ENCODE measurements around the gene UNK.

UNK gene

DNA sequence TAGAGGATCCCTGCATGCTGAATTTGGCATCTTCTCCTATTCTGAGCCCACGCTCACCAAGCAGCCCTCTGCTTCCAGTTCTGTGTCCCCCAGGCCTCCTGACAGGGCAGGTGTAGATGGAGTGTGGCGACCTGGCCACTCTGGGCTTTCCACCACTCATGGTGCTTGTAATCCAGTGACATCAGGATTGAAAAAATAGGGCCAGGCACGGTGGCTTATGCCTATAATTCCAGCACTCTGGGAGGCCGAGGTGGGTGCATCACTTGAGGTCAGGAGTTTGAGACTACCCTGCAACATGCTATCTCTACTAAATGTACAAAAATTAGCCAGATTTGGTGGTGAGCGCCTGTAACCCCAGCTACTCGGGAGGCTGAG lies 29.4 kb downstream of the UNK start:
- no peak for TF ChIP-seq CTCF (IDR thresholded peaks at IDR 0.05; ENCODE audit: insufficient read depth, missing control alignments)
- FAIRE-seq = no peak
- no peak for DNase-seq (ENCODE audit: insufficient read length, low spot score)

- TF ChIP-seq CTCF (IDR thresholded peaks at IDR 0.05; ENCODE audit: insufficient read depth, missing control alignments) = no peak
- FAIRE-seq (no peak), DNase-seq (ENCODE audit: insufficient read length, low spot score) (no peak)
Measured at GRCh38 chr17:75814900-75815373, 30.3 kb downstream of the UNK start.

DNA sequence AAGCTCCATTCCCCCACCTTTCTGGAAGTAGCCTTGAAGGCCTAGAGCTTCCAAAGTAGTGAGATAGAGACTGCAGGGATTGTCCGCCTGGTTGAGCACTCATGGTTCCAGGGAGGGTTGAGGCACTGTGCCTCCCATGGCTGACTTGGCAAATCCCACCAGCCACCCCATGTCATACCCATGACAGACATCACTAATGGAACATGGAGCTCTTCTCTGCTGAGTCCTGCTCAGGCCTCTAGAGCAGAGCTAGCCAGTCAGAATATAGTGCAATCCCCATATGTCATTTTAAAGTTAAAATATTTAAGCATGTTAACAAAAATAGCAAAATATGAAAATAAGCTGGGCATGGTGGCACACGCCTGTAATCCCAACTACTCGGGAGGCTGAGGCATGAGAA lies 30.8 kb downstream of the UNK start:
- FAIRE-seq = no peak
- no peak for DNase-seq (ENCODE audit: insufficient read length, low spot score)
- no peak for TF ChIP-seq CTCF (IDR thresholded peaks at IDR 0.05; ENCODE audit: insufficient read depth, missing control alignments)

DNA sequence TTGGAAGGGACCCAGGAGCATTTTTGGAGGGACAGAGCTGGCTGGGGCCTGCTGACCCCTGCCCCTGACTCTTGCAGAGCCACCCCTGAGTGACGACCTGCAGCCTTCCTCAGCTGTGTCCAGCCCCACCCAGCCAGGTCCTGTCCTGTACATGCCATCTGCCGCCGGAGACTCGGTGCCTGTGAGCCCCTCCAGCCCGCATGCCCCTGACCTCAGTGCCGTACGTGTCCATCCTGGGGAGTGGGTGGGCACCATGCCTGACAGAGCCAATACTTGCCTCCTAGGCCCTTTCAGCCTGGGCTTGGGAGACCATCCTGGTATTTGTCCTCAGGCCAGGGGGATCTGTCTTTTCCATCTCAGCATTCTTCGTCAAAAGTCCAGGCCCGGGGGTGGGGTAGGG lies 32.1 kb downstream of the UNK start:
- no peak for FAIRE-seq
- no peak for TF ChIP-seq CTCF (IDR thresholded peaks at IDR 0.05; ENCODE audit: insufficient read depth, missing control alignments)
- DNase-seq (ENCODE audit: insufficient read length, low spot score) = no peak

DNA sequence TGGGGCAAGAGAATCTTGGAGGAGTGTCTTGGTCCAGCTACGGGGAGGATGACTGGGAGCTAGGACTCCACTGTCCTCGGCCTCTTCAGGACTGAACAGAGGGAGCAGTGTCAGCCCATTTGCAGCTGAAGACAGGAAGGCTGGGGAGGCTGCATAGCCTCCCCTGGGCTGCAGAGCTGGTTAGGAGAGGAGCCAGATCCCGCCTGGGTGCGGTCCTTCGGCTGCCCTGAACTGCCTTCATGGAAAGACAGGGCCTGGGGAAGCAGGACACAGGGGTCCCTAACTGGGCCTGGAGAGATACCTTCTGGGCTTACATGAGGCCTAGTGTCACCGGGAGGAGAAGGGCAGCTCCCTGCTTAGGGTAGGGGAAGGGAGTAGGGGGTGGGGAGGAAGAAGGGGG lies 33.0 kb downstream of the UNK start:
- DNase-seq (ENCODE audit: insufficient read length, low spot score) (no peak), FAIRE-seq (no peak)
- TF ChIP-seq CTCF (IDR thresholded peaks at IDR 0.05; ENCODE audit: insufficient read depth, missing control alignments) = no peak

GRCh38 chr17:75818326-75818885 lies 33.8 kb downstream of the UNK start:
- DNase-seq (ENCODE audit: insufficient read length, low spot score) (peak; percentile 13), FAIRE-seq (no peak)
- no peak for TF ChIP-seq CTCF (IDR thresholded peaks at IDR 0.05; ENCODE audit: insufficient read depth, missing control alignments)

GRCh38 chr17:75819116-75819515 lies 34.5 kb downstream of the UNK start:
- TF ChIP-seq CTCF (IDR thresholded peaks at IDR 0.05; ENCODE audit: insufficient read depth, missing control alignments) = no peak
- DNase-seq (ENCODE audit: insufficient read length, low spot score) = peak; percentile 8
- FAIRE-seq = no peak

Data from D721Med (cell line).